PC-3 (cell line): Measurements from ENCODE around the gene GLYATL2.

Experiments
- CTCF ChIP-seq: fragments of 300-600 bp; sonication (generic); conservative IDR thresholded peaks from 2 replicates; pipeline ENCODE4 v1.5.1; 2017; ENCODE audit warnings: antibody characterized with exemption, low read depth, mild to moderate bottlenecking, low read length
- EZH2phosphoT487 ChIP-seq: fragments of 300-600 bp; sonication (generic); IDR thresholded peaks from 2 replicates; pipeline ENCODE4 v1.6.1; 2018; ENCODE audit warnings: mild to moderate bottlenecking, antibody characterized with exemption, low read length, borderline replicate concordance

GRCh38 chr11:58837707-58838388 lies 6.7 kb downstream of the GLYATL2 start:
- TF ChIP-seq CTCF = no peak
- TF ChIP-seq EZH2phosphoT487 = no peak
